ENCODE data around the gene MITF.

- no peak for TF ChIP-seq CTCF (IDR thresholded peaks at IDR 0.05)
- no peak for TF ChIP-seq POLR2A (IDR thresholded peaks at IDR 0.05)
Measured at GRCh38 chr3:69725994-69726571, 13.2 kb upstream of the MITF start.
